ENCODE results near the gene RBMX. TPM values are rescaled to one million over a fixed set of nuclear protein-coding genes. Genes with fewer than 3 reads are reported as not detected.

RBMX gene
- total RNA-seq, 1 experiment from 2014 or later = 388 TPM

DNA sequence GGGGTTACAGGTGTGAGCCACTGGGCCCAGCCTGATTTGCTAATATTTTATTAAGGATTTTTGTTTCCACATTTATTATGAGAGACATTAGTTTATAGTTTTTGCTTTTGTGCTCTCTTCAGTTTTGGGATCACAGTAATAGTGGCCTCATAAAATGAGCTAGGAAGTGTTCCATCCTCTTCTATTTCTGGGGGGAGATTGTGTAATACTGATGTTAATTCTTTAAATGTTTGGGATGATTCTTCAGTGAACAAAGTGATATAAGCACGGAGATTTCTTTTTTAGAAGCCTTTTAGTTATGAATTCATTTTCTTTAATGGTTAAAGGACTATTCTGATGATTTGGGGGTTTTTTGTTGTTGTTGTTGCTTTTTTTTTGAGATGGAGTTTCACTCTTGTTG is 41.3 kb downstream of the RBMX start:
- no peak for DNase-seq (ENCODE audit: low spot score)

DNA sequence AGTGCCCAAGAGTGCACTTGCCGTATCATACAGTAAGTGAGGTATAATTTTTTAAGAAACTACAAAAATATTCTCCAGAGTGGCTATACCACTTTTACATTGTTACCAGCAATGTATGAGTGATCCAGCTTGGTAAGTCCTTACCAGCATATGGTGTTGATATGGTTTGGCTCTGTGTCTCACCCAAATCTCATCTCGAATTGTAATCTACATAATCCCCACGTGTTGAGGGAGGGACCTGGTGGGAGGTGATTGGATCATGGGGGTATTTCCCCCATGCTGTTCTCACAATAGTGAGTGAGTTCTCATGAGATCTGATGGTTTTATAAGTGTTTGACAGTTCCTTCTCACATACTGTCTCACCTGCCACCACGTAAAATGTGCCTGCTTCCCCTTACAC is 44.8 kb downstream of the RBMX start:
- no peak for DNase-seq (ENCODE audit: low spot score)

DNA sequence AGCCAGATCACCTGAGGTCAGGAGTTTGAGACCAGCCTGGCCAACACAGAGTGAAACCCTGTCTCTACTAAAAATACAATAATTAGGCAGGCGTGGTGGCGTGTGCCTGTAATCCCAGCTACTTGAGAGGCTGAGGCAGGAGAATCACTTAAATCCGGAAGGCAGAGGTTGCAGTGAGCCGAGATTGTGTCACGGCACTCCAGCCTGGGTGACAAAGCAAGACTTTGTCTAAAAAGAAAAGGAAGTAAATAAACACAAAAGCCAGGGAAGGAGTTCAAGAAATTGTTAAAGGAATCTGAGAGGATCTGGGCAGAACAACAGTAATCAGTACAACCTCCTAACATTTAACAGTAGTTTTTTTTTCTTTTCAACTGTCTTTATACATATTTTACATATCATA is 51.1 kb downstream of the RBMX start:
- DNase-seq (ENCODE audit: low spot score) = no peak

DNA sequence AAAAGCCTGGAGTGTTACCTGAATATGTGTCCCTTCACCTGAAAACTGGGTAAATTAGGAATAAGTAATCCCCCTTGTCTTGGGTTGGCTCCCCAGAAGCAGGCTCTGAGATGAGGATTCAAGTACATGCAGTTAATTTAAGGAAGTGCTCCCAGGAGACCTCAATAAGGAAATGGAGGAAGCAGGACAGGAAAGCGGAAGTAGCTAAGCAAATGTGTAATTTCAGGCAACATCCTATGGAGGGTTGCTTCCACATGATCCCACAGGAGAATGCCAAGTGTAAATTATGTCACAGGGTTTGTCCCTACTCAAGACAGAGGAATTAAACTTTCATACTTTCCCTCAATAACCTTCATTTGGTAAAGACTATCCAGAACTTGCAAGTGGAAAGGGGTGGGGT is 51.7 kb downstream of the RBMX start:
- no peak for DNase-seq (ENCODE audit: low spot score)

DNA sequence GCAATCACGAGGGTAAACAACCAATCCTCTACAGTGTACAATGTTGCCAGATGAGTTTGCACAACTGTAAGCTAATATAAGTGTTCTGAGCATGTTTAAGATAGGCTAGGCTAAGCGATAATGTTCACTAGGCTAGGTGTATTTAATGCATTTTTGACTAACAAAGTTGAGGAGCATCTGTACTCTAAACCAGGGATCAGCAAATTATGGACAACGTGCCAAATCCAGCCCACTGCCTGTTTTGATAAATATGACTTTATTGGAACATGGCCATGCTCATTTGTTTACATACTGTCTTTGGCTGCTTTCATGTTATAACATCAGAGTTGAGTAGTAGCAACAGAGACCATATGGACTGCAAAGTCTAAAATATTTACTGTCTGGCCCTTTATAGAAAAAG is 53.5 kb downstream of the RBMX start:
- no peak for DNase-seq (ENCODE audit: low spot score)

DNA sequence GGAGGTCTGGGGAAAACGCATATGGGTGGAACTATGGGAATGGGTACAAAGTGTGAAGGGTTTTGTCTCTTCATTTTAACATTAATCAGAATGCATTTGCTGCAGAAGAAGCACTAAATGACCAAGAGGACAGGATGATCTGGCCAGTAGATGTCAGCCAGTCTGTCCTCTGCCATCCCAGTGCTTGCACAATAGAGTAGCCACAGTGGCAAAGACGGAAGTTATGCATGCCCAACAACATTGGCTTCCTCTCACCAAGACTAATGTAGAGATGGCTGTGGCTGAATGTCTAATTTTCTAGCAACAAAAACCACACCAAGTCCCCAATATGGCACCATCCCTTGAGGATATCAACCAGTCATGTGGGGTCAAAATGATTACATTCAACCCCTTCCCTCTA is 54.8 kb downstream of the RBMX start:
- no peak for DNase-seq (ENCODE audit: low spot score)

Other genes with a start within 250 kb of the RBMX start
- not detected in 2 replicates for gene CD40LG, start 232.6 kb downstream of the RBMX start, total RNA-seq (2014; rRNA removed; shearing (Covaris generic))
- 5.0 and 5.2 TPM in 2 replicates for gene ARHGEF6, start 99.8 kb downstream of the RBMX start, total RNA-seq (2014; rRNA removed; shearing (Covaris generic))
- gene GPR101, start 153.3 kb upstream of the RBMX start, total RNA-seq (2014; rRNA removed; shearing (Covaris generic)) = not detected in 2 replicates